Measurements from ENCODE around the gene UXS1.

Gene UXS1

DNA sequence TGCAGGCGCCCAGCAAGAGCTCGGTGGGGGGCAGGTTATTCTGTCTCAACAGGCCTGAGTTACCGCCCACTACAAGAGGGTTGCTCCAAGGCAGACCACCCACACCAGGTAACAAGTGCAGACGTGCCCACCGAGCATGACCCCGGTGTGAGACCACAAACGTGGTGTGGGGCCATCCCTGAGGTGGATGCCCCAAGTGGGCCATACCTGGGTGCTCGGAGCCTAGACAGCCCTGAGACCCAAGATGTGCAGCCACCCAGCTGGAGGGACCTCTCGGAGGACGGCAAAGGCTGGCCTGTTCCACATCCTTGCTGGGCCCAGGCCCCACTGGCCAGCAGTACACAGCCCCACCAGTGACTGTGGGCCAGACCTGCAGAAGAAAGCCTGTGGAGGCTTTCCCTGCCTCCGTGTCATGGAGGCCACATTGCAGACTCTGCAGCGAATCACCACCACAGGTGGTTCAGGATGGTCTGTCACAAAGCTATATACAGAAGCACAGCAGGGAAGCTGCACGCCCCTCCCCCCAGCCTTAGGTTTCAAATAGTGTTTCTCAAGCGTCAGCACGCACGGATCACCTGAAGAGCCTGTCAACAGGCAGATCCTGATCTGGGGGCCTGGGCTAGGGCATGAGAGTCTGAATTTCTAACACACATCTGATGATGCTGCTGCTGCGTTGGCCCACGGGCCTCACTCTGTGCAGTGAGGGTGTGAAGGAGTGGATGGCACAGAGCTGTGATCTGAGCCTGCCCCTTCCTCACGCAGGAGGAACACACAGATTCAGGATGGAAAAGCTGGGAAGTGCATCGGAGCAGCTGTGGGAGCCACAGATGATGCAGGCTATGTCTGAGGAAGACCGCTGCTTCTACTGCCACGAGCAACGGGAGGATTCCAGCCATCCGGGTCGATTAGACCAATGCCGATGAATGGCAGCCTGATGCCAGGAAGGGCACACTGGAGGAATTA is 96.8 kb downstream of the UXS1 start:
- Histone ChIP-seq H2AFZ (ENCODE audit: low read length, unreplicated experiment) (no peak overlapping the region), H3K4me3 (ENCODE audit: low read depth, low read length) (no peak overlapping the region), H3K27ac (ENCODE audit: low read depth, low read length) (no peak overlapping the region), H3K4me1 (ENCODE audit: control insufficient read depth, insufficient read depth, low read length, unreplicated experiment) (no peaks in the 10 kb centered on the region), H3K79me2 (ENCODE audit: control insufficient read depth, insufficient read depth, low read length, unreplicated experiment) (no peaks in the 10 kb centered on the region), H3K36me3 (ENCODE audit: insufficient read depth, low read length) (no peaks in the 10 kb centered on the region), H3K27me3 (ENCODE audit: insufficient read depth, low read length) (no peaks in the 10 kb centered on the region)

DNA sequence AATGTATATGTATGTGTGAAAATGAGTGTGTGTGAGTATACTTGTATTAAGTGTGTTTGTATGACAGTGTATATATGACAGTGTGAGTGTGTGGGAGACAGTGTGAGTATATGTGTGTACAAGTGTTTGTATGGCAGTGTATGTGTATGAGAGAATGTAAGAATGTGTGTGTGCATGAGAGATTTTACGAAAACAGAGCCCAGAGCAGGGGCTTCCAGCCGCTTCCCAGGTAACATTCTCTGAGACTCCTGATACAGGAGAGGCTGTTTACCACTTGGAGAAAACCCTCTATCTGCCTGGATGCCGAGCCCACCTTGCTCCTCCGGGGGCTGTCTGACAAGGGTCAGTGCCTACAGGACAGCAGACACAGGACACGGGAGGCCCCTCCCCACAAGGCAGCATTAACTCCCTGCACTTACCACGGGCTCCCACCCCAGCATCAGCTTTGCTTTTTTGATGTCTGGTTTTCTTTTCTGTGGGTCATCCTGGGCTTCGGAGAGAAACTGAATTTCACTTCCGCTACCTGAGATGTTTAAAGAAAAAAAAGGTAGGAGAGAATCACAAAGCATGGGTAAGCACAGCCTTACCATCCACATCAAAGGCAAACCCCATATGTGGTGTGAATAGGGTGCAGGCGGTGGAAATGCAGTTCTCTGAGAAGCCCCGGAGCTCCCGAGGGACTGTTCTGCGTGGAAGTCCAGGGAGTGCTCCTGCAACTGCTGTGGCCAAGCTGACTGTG is 97.6 kb downstream of the UXS1 start:
- H2AFZ ChIP-seq (ENCODE audit: low read length, unreplicated experiment) = no peak overlapping the region

DNA sequence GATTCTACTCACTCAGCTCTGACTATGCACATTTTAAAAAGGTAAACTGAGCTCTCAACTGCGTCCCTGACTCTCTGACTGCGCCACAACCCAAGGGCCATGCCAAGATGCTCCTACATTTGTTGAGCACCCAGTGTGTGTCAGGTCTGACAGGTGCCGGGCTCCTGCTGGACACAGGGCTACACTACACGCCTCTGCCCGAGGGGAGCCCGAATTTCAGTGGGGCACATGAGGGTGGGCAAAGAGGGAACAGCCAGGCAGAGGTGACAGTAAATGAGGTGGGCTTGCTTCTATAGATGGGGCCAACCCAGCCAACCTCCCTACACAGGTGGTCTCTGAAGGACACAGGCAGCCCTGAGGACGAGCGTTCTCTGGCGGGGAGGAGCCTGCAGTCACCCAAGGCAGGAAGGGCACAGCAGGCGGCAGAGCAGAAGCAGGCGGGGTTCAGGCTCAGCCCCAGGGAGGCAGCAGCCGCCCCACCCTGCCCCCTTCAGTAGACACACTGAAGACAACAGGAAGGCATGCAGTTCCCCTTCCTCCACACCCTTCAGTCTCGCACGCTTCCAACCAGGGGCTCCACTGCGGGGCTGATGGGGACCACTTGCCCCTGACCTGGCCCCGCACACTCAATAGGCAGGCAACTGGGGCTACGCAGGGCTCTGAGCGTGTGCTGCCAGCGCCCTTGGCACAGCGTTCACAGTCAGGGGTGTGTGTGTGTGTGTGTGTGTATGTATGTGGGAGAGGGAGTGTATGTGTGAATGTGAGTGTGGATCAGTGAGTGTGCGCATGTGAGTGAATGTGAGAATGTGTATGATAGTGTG is 98.4 kb downstream of the UXS1 start:
- no peak overlapping the region for H3K4me3 ChIP-seq (ENCODE audit: low read depth, low read length)
- H3K27me3 ChIP-seq (ENCODE audit: insufficient read depth, low read length) = no peaks in the 10 kb centered on the region
- H3K36me3 ChIP-seq (ENCODE audit: insufficient read depth, low read length) = no peaks in the 10 kb centered on the region
- H3K79me2 ChIP-seq (ENCODE audit: control insufficient read depth, insufficient read depth, low read length, unreplicated experiment) = no peaks in the 10 kb centered on the region
- H2AFZ ChIP-seq (ENCODE audit: low read length, unreplicated experiment) = no peak overlapping the region
- H3K27ac ChIP-seq (ENCODE audit: low read depth, low read length) = no peak overlapping the region
- H3K4me1 ChIP-seq (ENCODE audit: control insufficient read depth, insufficient read depth, low read length, unreplicated experiment) = no peaks in the 10 kb centered on the region

More for the DNA sequence above, 97.6 kb downstream of the UXS1 start:
- Histone ChIP-seq H3K27ac (ENCODE audit: low read depth, low read length) (no peak overlapping the region), H3K79me2 (ENCODE audit: control insufficient read depth, insufficient read depth, low read length, unreplicated experiment) (no peaks in the 10 kb centered on the region), H3K27me3 (ENCODE audit: insufficient read depth, low read length) (no peaks in the 10 kb centered on the region), H3K4me3 (ENCODE audit: low read depth, low read length) (no peak overlapping the region), H3K36me3 (ENCODE audit: insufficient read depth, low read length) (no peaks in the 10 kb centered on the region), H3K4me1 (ENCODE audit: control insufficient read depth, insufficient read depth, low read length, unreplicated experiment) (no peaks in the 10 kb centered on the region)

DNA sequence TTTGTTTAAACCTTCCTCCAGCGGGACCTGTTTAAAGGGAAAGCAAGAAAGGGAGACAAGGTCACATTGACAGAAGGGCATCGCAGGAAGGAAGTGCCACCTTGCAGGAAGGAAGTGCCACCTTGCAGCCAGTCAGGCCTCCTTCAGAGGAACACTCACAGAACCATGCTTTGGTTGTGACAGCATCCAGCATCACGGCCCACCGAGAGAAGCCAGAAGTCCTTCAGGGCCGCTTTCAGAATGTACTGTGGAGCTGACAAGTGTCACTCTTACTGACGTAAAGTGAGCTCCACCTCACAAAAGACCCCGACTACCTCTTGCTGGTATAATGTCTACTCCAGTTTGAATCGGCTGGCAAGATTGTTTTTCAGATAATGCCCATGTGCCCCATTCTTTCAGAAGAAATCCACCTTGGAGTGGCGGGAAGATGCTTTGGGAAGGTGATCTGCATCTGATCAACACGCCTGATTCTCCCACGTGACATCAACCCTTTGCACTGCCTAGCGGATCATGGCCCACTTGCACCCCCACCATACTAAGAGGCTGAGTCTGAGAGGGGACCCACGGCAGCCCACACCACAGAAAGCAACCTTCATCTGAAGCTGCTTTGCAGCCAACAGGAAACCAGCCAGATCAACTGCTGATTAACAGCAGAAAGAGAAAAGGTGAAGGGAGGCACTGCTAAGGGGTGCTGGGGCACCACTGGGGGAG is 99.8 kb downstream of the UXS1 start:
- Histone ChIP-seq H3K79me2 (ENCODE audit: control insufficient read depth, insufficient read depth, low read length, unreplicated experiment) (no peaks in the 10 kb centered on the region), H2AFZ (ENCODE audit: low read length, unreplicated experiment) (no peak overlapping the region), H3K4me1 (ENCODE audit: control insufficient read depth, insufficient read depth, low read length, unreplicated experiment) (no peaks in the 10 kb centered on the region), H3K36me3 (ENCODE audit: insufficient read depth, low read length) (no peaks in the 10 kb centered on the region), H3K4me3 (ENCODE audit: low read depth, low read length) (no peak overlapping the region), H3K27me3 (ENCODE audit: insufficient read depth, low read length) (no peaks in the 10 kb centered on the region), H3K27ac (ENCODE audit: low read depth, low read length) (no peak overlapping the region)

DNA sequence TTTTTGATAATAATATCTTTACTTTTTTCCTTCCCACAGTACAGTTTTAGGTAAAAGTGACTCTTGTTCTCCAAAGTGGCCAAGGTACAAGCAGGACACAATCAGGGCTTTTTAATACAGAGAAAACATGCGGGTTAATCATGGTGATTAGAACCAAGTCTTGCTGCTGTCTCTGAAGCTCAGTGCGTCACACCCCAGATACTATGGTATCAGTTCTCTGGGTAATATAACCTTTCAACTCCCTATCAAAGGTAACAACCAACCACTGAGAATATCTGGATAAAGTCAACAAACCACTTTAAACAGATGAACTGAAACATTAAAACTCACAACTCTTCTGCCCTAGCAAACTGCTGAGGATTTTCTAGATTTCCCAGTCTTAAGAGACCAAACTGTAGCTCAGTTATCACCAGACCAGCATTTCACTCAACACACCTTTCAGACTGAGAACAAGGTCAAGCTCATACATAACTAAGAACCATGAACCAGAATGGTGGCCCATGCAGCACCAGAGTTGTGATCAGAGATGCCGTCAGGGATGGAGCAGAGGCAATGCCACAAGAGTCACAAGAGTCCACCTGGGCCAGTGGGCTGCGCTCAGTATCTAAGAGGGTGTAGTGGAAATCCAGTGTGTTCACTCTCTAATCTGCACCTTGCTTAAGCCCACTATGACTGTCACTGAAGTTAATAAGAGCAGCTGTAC is 103.0 kb downstream of the UXS1 start:
- Histone ChIP-seq H3K4me1 (ENCODE audit: control insufficient read depth, insufficient read depth, low read length, unreplicated experiment) (no peaks in the 10 kb centered on the region), H3K4me3 (ENCODE audit: low read depth, low read length) (no peak overlapping the region), H3K27ac (ENCODE audit: low read depth, low read length) (no peak overlapping the region), H3K27me3 (ENCODE audit: insufficient read depth, low read length) (no peaks in the 10 kb centered on the region), H3K79me2 (ENCODE audit: control insufficient read depth, insufficient read depth, low read length, unreplicated experiment) (no peaks in the 10 kb centered on the region), H3K36me3 (ENCODE audit: insufficient read depth, low read length) (no peaks in the 10 kb centered on the region), H2AFZ (ENCODE audit: low read length, unreplicated experiment) (no peak overlapping the region)

DNA sequence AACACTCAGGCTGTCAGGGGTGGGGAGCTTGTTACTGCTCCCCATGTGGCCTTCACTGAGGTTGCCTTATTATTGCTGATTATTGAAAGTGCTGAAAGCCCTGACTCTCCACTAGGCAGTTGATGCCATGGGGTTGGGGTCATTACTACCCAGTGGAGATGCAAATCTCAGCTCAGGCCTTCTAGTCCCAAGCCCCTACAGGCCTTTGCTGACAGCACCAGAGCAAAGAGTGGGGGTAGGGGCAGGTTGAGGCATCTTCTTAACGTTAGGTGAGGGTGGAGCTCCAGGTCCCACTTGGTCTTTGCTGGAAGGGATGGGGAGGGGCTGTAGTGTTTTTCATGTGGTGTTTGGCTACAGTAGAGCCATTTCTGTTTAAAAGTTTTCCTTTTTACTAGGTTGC is 104.5 kb downstream of the UXS1 start:
- H3K79me2 ChIP-seq (ENCODE audit: control insufficient read depth, insufficient read depth, low read length, unreplicated experiment) = no peaks in the 10 kb centered on the region
- H3K27ac ChIP-seq (ENCODE audit: low read depth, low read length) = no peak overlapping the region
- no peaks in the 10 kb centered on the region for H3K36me3 ChIP-seq (ENCODE audit: insufficient read depth, low read length)
- H2AFZ ChIP-seq (ENCODE audit: low read length, unreplicated experiment) = no peak overlapping the region
- H3K27me3 ChIP-seq (ENCODE audit: insufficient read depth, low read length) = no peaks in the 10 kb centered on the region
- H3K4me1 ChIP-seq (ENCODE audit: control insufficient read depth, insufficient read depth, low read length, unreplicated experiment) = no peaks in the 10 kb centered on the region
- H3K4me3 ChIP-seq (ENCODE audit: low read depth, low read length) = no peak overlapping the region

DNA sequence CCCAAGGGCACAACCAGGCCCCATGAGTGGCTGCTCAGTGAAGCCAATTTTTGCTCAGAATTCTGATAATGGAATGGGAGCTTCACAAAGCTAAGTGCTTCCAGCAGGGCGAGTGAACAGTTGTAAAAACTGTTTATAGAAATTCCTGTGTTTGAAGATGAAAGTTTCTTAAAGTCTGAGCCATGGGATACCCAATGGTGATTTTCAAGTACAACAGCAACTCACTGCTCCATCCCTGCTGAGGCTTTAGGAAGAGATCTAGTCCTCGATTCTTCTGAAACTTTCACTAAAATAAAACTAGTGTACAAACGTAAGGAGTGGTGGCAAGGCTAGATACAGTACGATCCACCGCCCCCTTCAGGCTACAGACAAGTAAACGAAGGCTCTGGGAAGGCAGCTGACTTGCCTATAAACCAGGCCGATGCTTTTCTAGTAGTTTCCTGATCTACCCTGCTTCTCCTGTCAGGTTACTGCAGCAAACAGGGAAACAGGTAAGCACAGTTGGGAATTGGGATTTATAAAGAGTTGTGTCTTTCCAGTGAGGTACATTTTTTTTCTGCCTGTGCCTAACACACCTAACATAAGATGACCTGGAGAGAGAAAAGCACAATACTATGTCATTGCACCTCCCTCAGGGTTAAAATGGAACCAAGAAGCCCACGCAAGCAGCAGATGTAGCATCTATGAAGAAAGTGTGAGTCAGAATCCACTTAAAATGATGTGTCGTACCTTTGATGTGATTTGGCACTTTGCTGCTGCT is 108.7 kb downstream of the UXS1 start:
- H3K36me3 ChIP-seq (ENCODE audit: insufficient read depth, low read length) = no peaks in the 10 kb centered on the region
- H3K4me3 ChIP-seq (ENCODE audit: low read depth, low read length) = no peak overlapping the region
- no peaks in the 10 kb centered on the region for H3K79me2 ChIP-seq (ENCODE audit: control insufficient read depth, insufficient read depth, low read length, unreplicated experiment)
- H3K4me1 ChIP-seq (ENCODE audit: control insufficient read depth, insufficient read depth, low read length, unreplicated experiment) = no peaks in the 10 kb centered on the region
- no peak overlapping the region for H2AFZ ChIP-seq (ENCODE audit: low read length, unreplicated experiment)
- no peak overlapping the region for H3K27ac ChIP-seq (ENCODE audit: low read depth, low read length)
- peaks cover 40% of the 10 kb centered on the region for H3K27me3 ChIP-seq (ENCODE audit: insufficient read depth, low read length)

DNA sequence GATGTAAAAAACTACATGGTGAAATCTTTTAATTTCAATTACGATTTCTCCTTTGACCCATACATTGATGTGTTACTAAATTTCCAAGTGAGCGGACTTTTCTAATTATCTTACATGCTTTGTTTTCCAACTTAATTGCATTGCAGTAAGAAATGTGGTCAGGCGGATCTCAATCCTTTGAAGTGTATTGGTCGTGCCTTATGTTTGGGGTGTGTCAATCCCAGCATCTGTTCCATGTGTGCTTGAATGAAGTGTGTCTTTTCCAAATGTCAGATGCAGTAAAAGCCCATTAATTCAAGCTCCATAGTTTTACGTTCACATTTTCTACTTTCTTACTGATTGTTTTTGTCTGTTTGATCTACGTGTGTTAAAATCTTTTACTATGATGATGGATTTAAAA is 113.1 kb downstream of the UXS1 start:
- H3K27me3 ChIP-seq (ENCODE audit: insufficient read depth, low read length) = peaks cover 54% of the 10 kb centered on the region
- no peaks in the 10 kb centered on the region for H3K79me2 ChIP-seq (ENCODE audit: control insufficient read depth, insufficient read depth, low read length, unreplicated experiment)
- no peak overlapping the region for H2AFZ ChIP-seq (ENCODE audit: low read length, unreplicated experiment)
- no peak overlapping the region for H3K4me3 ChIP-seq (ENCODE audit: low read depth, low read length)
- H3K36me3 ChIP-seq (ENCODE audit: insufficient read depth, low read length) = no peaks in the 10 kb centered on the region
- no peak overlapping the region for H3K27ac ChIP-seq (ENCODE audit: low read depth, low read length)
- H3K4me1 ChIP-seq (ENCODE audit: control insufficient read depth, insufficient read depth, low read length, unreplicated experiment) = no peaks in the 10 kb centered on the region

DNA sequence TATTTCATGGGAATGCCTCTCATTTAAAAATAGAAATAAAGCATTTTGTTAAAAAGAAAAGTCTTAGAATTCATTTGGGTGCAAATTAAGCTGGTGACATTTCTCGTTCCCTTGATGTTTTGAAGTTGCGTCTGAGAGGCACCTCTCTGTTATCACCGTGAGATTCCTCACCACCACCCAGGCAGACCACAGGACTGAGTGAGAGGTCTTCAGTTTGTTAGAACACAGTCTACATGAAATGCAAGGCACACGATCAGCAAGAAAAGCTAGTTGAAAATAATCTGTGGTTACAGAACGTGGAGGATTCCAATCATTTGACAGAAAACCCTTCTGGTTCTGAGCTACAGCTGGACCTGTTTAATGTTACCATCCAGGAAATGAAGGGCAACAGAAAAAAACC is 116.0 kb downstream of the UXS1 start:
- Histone ChIP-seq H3K4me3 (ENCODE audit: low read depth, low read length) (no peak overlapping the region), H2AFZ (ENCODE audit: low read length, unreplicated experiment) (no peak overlapping the region), H3K27me3 (ENCODE audit: insufficient read depth, low read length) (peaks cover 42% of the 10 kb centered on the region), H3K36me3 (ENCODE audit: insufficient read depth, low read length) (no peaks in the 10 kb centered on the region), H3K27ac (ENCODE audit: low read depth, low read length) (no peak overlapping the region), H3K4me1 (ENCODE audit: control insufficient read depth, insufficient read depth, low read length, unreplicated experiment) (no peaks in the 10 kb centered on the region), H3K79me2 (ENCODE audit: control insufficient read depth, insufficient read depth, low read length, unreplicated experiment) (no peaks in the 10 kb centered on the region)

Measured in ACC112 (cell line).